Smooth muscle cell (in vitro differentiated cells): ENCODE measurements around the gene RAX2. TPM values are rescaled to one million over a fixed set of nuclear protein-coding genes. Genes with fewer than 3 reads are reported as not detected.

ENCODE experiments used
- DNase-seq: peaks from one replicate; lab custom pipeline; 2025; ENCODE audit not compliant: unreplicated experiment; lab: John Stamatoyannopoulos, UW
- H2AFZ ChIP-seq: fragments of 200-600 bp; sonication (generic); 2 replicates; pipeline ENCODE4 v1.6.0; 2016; ENCODE audit warnings: antibody characterized with exemption, low read depth, mild to moderate bottlenecking
- H3F3A ChIP-seq: fragments of 200-600 bp; sonication (generic); 2 replicates; pipeline ENCODE4 v1.6.0; 2017; ENCODE audit warnings: antibody characterized with exemption, low read depth
- H3K27ac ChIP-seq: fragments of 200-600 bp; sonication (generic); 2 replicates; pipeline ENCODE4 v1.5.1; 2016; ENCODE audit warnings: low read depth, mild to moderate bottlenecking
- H3K27me3 ChIP-seq: fragments of 200-600 bp; sonication (generic); 2 replicates; pipeline ENCODE4 v1.6.1; 2016; ENCODE audit warnings: low read depth, mild to moderate bottlenecking
- H3K36me3 ChIP-seq: fragments of 200-600 bp; sonication (generic); 2 replicates; pipeline ENCODE4 v1.5.1; 2016; ENCODE audit warnings: low read depth
- H3K4me1 ChIP-seq: fragments of 200-600 bp; sonication (generic); 2 replicates; pipeline ENCODE4 v1.5.1; 2016; ENCODE audit warnings: low read depth
- H3K4me2 ChIP-seq: fragments of 200-600 bp; sonication (generic); 2 replicates; pipeline ENCODE4 v1.6.0; 2016; ENCODE audit warnings: mild to moderate bottlenecking
- H3K4me3 ChIP-seq: fragments of 200-600 bp; sonication (generic); 2 replicates; pipeline ENCODE4 v1.5.1; 2016; ENCODE audit warnings: mild to moderate bottlenecking
- H3K79me2 ChIP-seq: fragments of 200-600 bp; sonication (generic); 2 replicates; pipeline ENCODE4 v1.6.0; 2016; ENCODE audit warnings: low read depth, mild to moderate bottlenecking
- H3K9ac ChIP-seq: fragments of 200-600 bp; sonication (generic); 2 replicates; pipeline ENCODE4 v1.6.0; 2016; ENCODE audit warnings: low read depth
- H3K9me3 ChIP-seq: fragments of 200-600 bp; sonication (generic); replicated peaks from 2 replicates; pipeline ENCODE4 v1.5.1; 2016; ENCODE audit warnings: low read depth
- H4K20me1 ChIP-seq: fragments of 200-600 bp; sonication (generic); 2 replicates; pipeline ENCODE4 v1.6.0; 2016; ENCODE audit warnings: low read depth
- WGBS: methylation state at CpG from one replicate; pipeline ENCODE4 v1.1.7; 2016; ENCODE audit warnings: low lambda C conversion rate; 5-methylcytosine and 5-hydroxymethylcytosine counted together
- polyA plus RNA-seq: library from polyadenylated mRNA; unstranded; fragments of >200 nt; fragmentation: Nextera tagmentation; extraction: Ambion mirVana; gene quantifications from 2 replicates; pipeline ENCODE4 v1.2.1, GENCODE V29; 2016
- total RNA-seq: library from RNA; depleted of rRNA; stranded (reverse); fragments of >200 nt; gene quantifications from 2 replicates; pipeline ENCODE4 v1.2.3, GENCODE V29; 2014
- TF ChIP-seq, protein P1 (sequence below): fragments of 200-600 bp; sonication (generic); IDR thresholded peaks from 2 replicates; pipeline ENCODE4 v1.5.1; 2017; ENCODE audit warnings: borderline replicate concordance, mild to moderate bottlenecking, antibody characterized with exemption; ENCODE audit not compliant: insufficient read depth, poor library complexity, severe bottlenecking

RAX2 gene
- total RNA-seq = not detected in 2 replicates
- not detected in 2 replicates for polyA plus RNA-seq

- no peak for DNase-seq
- TF ChIP-seq, protein P1, sequence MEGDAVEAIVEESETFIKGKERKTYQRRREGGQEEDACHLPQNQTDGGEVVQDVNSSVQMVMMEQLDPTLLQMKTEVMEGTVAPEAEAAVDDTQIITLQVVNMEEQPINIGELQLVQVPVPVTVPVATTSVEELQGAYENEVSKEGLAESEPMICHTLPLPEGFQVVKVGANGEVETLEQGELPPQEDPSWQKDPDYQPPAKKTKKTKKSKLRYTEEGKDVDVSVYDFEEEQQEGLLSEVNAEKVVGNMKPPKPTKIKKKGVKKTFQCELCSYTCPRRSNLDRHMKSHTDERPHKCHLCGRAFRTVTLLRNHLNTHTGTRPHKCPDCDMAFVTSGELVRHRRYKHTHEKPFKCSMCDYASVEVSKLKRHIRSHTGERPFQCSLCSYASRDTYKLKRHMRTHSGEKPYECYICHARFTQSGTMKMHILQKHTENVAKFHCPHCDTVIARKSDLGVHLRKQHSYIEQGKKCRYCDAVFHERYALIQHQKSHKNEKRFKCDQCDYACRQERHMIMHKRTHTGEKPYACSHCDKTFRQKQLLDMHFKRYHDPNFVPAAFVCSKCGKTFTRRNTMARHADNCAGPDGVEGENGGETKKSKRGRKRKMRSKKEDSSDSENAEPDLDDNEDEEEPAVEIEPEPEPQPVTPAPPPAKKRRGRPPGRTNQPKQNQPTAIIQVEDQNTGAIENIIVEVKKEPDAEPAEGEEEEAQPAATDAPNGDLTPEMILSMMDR = no peak
- Histone ChIP-seq H3K9ac (no peak within 1 kb of the TSS), H3K4me1 (no peaks in the 10 kb centered on the region), H3K9me3 (no peaks in the 10 kb centered on the region), H3K27ac (no peak within 1 kb of the TSS), H3K4me3 (no peak within 1 kb of the TSS), H3K36me3 (no peaks in the 10 kb centered on the region), H3K27me3 (no peaks in the 10 kb centered on the region), H4K20me1 (no peaks in the 10 kb centered on the region), H3K79me2 (no peaks in the 10 kb centered on the region), H3K4me2 (no peak within 1 kb of the TSS), H2AFZ (no peak within 1 kb of the TSS), H3F3A (no peaks in the 10 kb centered on the region)
- WGBS = 85% methylated on average over 18 of the region's 23 CpGs
Observed at GRCh38 chr19:3771906-3772455, at the start of gene RAX2. TSS of gene RAX2 (minus strand) at chr19:3772228. CDS start at chr19:3771742, 486 bp downstream.

GRCh38 chr19:3821156-3821555 is 49.1 kb upstream of the RAX2 start:
- Histone ChIP-seq H3K4me1 (no peaks in the 10 kb centered on the region), H3F3A (no peaks in the 10 kb centered on the region), H3K36me3 (no peaks in the 10 kb centered on the region), H4K20me1 (no peaks in the 10 kb centered on the region), H3K9me3 (no peaks in the 10 kb centered on the region), H3K4me2 (no peak overlapping the region), H3K27ac (no peak overlapping the region), H3K9ac (no peak overlapping the region), H2AFZ (no peak overlapping the region), H3K79me2 (no peaks in the 10 kb centered on the region), H3K27me3 (no peaks in the 10 kb centered on the region), H3K4me3 (no peak overlapping the region)
- WGBS = 93% methylated on average over 23 of the region's 23 CpGs
- TF ChIP-seq, protein P1 = no peak
- DNase-seq = no peak

DNA sequence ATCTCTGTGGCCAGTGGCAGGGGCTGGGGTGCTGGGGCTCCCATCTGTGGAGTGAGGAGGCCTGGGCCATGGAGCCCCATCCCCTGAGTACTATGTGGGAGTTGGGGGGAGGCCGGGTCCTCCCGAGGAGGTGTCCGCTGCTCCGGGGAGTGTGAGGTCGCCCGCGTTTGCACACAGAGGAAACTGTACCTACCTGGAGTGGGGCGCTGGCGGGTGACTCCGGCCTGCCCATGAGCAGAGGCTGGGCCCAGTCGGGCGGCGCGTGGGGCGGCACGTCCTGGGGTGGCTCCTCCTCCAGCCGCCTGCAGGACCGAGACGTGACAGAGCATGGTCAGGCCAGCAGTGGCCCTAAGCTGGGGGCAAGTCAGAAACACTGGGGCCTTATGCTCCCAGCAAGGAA is 48.0 kb upstream of the RAX2 start:
- Histone ChIP-seq H3K27me3 (no peaks in the 10 kb centered on the region), H3K4me2 (no peak overlapping the region), H3K9me3 (no peaks in the 10 kb centered on the region), H3K36me3 (no peaks in the 10 kb centered on the region), H3K4me1 (no peaks in the 10 kb centered on the region), H3K4me3 (no peak overlapping the region), H4K20me1 (no peaks in the 10 kb centered on the region), H2AFZ (no peak overlapping the region), H3K9ac (no peak overlapping the region), H3F3A (no peaks in the 10 kb centered on the region), H3K27ac (no peak overlapping the region), H3K79me2 (no peaks in the 10 kb centered on the region)
- WGBS = 96% methylated on average over 16 of the region's 19 CpGs
- no peak for DNase-seq
- TF ChIP-seq, protein P1 = no peak

DNA sequence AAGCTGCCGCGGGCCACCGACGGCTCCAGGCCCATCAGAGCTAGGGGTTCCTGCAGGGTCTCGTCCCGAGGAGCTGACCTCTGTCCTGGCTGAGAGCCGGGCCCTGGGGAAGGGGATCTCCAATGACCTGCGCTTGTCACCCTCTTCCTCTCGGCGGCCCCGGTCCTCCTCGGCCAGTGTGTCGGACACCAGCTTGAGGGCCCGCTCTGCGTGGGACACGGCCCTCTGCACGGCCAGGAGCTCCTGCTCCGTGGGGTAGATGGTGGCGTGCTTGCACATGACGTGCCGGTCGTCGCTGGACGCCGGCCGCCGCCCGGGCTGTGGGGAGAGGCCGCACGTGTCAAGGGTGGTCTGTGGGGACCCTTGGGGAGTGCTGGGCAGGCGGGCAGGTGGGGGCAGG is 46.9 kb upstream of the RAX2 start:
- no peak for DNase-seq
- Histone ChIP-seq H2AFZ (no peak overlapping the region), H3K4me3 (no peak overlapping the region), H3K79me2 (no peaks in the 10 kb centered on the region), H3K27me3 (no peaks in the 10 kb centered on the region), H3K4me1 (no peaks in the 10 kb centered on the region), H3K36me3 (no peaks in the 10 kb centered on the region), H3K9me3 (no peaks in the 10 kb centered on the region), H3K4me2 (no peak overlapping the region), H3K27ac (no peak overlapping the region), H3F3A (no peaks in the 10 kb centered on the region), H3K9ac (no peak overlapping the region), H4K20me1 (no peaks in the 10 kb centered on the region)
- WGBS = 83% methylated on average over 26 of the region's 31 CpGs
- TF ChIP-seq, protein P1 = no peak
